HG03135 (cell line): Measurements from ENCODE around the gene SRGAP3.

Experiments
- ATAC-seq: cut with Tn5 transposase; IDR thresholded peaks from one replicate; pipeline ENCODE4 v1.9.1; 2021; ENCODE audit warnings: mild to moderate bottlenecking, moderate library complexity; ENCODE audit not compliant: unreplicated experiment

Gene SRGAP3

GRCh38 chr3:9180764-9181117, 68.7 kb downstream of the SRGAP3 start:
- no peak for ATAC-seq

- ATAC-seq = no peak
These were observed 69.4 kb downstream of the SRGAP3 start for GRCh38 chr3:9179826-9180763.

GRCh38 chr3:9178697-9179096, 70.7 kb downstream of the SRGAP3 start:
- ATAC-seq = no peak

- ATAC-seq = no peak
These were observed 74.0 kb downstream of the SRGAP3 start for GRCh38 chr3:9175421-9175820.

- ATAC-seq = no peak
These were observed 76.0 kb downstream of the SRGAP3 start for GRCh38 chr3:9173445-9173844.

- ATAC-seq = no peak
These were observed 76.6 kb downstream of the SRGAP3 start for GRCh38 chr3:9172851-9173321.

- ATAC-seq = no peak
These were observed 78.6 kb downstream of the SRGAP3 start for GRCh38 chr3:9170851-9171160.

- ATAC-seq = no peak
These were observed 79.2 kb downstream of the SRGAP3 start for GRCh38 chr3:9169956-9170850.

GRCh38 chr3:9169326-9169725, 80.1 kb downstream of the SRGAP3 start:
- no peak for ATAC-seq

- peak; percentile 97 for ATAC-seq
These were observed 81.2 kb downstream of the SRGAP3 start for GRCh38 chr3:9168241-9168741.

- ATAC-seq = no peak
These were observed 82.2 kb downstream of the SRGAP3 start for GRCh38 chr3:9167222-9167621.

- no peak for ATAC-seq
These were observed 84.0 kb downstream of the SRGAP3 start for GRCh38 chr3:9165421-9165820.

GRCh38 chr3:9163289-9163688, 86.2 kb downstream of the SRGAP3 start:
- ATAC-seq = no peak

GRCh38 chr3:9161811-9162210, 87.6 kb downstream of the SRGAP3 start:
- no peak for ATAC-seq

- ATAC-seq = no peak
These were observed 88.1 kb downstream of the SRGAP3 start for GRCh38 chr3:9161298-9161697.

GRCh38 chr3:9158865-9159630, 90.4 kb downstream of the SRGAP3 start:
- no peak for ATAC-seq

- no peak for ATAC-seq
These were observed 91.6 kb downstream of the SRGAP3 start for GRCh38 chr3:9157651-9158362.

GRCh38 chr3:9156604-9157003, 92.8 kb downstream of the SRGAP3 start:
- no peak for ATAC-seq

GRCh38 chr3:9155028-9155427, 94.4 kb downstream of the SRGAP3 start:
- ATAC-seq = no peak

- ATAC-seq = no peak
These were observed 95.4 kb downstream of the SRGAP3 start for GRCh38 chr3:9153904-9154619.
